Cardiac septum (tissue), 1 donor: ENCODE data around the gene PHF13. TPM values are rescaled to one million over a fixed set of nuclear protein-coding genes. Genes with fewer than 3 reads are reported as not detected.
"Not testable (repeated sequence)": the region's sequence is repeated elsewhere in the genome, so short reads cannot be mapped to it uniquely, and the experiment has no call there.

Experiments used
- DNase-seq: peaks from one replicate; pipeline ENCODE4 v3.0.0-alpha.2; 2020; ENCODE audit warnings: low spot score
- intact Hi-C: fragments of 100-400 bp; cut with DNase I; formaldehyde crosslinking; loops from one replicate; pipeline ENCODE4 v1.14.0; 2022
- total RNA-seq: library from RNA; stranded (reverse); fragmentation: NEBNext Ultra II Directional; extraction: Animal tissue kit (Norgen Biotek cat#: 25700); gene quantifications from one replicate; pipeline ENCODE4 v1.2.1, GENCODE V29; 2021
- donor health status: DM: no; HTN: no; CAD: no.

The PHF13 gene
- total RNA-seq, 1 donor from 2014 or later, result 9.3 TPM

- not testable (repeated sequence) for DNase-seq
- intact Hi-C loops, result loop anchor here (2.0 kb wide), 1 partner anchor 25 kb away; the partner anchor contains the start of gene THAP3
These were observed 13.5 kb upstream of the PHF13 start for GRCh38 chr1:6599991-6600390.

DNA sequence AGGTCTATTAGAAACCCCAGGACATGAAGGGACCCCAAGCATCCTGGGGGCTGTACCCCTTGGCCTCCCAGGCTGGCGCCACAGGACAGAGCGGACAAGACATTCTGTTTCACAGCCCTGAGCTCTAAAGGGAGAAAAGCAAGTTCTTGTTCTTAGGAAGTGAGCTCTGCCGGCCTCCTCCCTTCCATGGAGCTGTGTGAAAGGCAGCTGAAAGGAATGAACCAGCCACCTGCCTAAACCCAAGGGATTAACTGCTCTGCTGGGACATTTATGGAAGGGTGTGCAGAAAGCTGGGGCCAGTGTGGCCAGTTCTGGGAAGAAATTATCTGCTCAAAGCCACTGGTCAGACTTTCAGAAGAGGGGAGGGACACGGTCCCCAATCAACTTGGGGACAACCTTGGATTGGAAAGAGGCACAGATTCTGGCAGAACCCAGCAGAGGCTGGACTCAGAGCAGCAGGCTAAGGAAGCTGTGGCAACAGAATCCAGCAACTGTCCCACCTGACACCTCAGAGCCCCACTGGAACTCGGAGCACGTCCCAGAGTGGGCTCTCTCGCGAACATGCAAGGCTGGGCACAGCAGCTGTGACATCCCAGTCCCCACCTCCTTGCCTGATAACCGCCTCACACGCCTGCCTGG lies 13.0 kb upstream of the PHF13 start:
- intact Hi-C loops, result loop anchor here (2.0 kb wide), 1 partner anchor 24 kb away; the partner anchor contains the start of gene THAP3
- no peak for DNase-seq

GRCh38 chr1:6601049-6601922 lies 12.2 kb upstream of the PHF13 start:
- DNase-seq, result peak; percentile 94
- intact Hi-C loops, result loop anchor here (2.0 kb wide), 1 partner anchor 24 kb away; the partner anchor contains the start of gene THAP3

GRCh38 chr1:6601923-6602668 lies 11.4 kb upstream of the PHF13 start:
- intact Hi-C loops, result loop anchor here (2.0 kb wide), 1 partner anchor 23 kb away; the partner anchor contains the start of gene THAP3
- peak; percentile 80 for DNase-seq

DNA sequence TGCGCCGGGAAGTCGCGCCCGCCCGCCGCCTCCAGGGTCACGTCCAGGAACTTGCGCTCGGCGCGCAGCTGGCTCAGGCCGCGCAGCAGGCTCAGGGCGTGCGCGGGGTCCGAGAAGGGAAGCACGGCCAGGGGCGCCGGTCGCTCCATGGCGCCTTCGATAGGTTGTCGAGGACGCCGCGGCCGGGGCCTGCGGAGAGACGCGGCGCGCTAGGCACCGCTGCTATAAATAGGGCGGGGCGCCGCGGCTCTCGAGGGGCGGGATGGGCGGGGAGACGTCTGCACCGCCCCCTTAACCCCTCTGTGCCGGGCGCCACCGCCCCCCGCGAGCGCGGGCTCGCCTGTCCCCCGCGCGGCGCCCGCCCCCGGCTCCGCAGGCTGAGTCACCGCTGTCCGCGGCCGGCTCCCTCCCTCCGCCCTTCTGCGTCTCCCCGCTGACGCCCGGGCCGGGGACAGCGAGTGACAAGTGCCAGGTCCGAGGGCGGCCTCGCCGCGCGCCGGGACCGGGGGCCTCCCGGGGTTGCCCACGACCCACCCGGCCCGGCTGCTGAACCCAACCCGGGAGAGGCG lies 10.8 kb upstream of the PHF13 start, which contains the start of gene KLHL21:
KLHL21 (minus strand) TSS at position 201 of the 569 bp plus-strand sequence; CDS start at position 149, 52 bp downstream.
- peak; percentile 95 for DNase-seq
- intact Hi-C loops, result loop anchor here (1.0 kb wide), 1 partner anchor 11 kb away; the partner anchor contains the start of gene PHF13

DNA sequence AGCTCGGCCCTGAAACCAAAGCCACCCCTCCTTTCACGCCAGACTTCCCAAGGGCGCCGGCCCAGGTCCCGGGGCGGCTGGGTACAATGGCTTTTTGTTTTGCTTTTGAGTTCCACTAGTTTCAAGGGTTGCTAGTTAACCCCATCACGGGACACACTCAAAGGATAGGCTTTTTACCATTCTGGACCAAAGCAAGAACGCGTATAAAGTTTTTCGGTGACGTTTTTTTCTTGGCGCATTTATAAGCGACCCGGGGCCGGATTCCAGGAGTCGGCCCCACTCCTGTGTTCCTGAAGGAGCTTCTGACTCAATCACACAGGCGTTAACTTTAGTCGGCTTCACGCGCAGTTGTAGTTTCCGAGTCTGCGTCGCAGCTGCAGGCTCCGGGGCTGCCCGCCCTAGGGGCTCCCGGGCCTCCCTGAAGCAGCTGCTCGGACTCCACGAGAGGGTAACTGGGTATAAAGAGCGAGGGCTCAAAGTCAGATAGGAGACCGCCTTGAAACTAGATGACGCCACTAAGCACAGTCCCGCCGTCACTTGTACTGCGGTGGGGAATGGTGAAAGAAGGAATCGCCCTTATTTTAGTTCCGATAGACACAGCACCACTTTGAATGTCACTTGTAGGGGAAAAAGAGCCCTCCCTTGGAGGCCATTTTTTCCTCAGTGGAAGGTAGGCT lies 10.2 kb upstream of the PHF13 start:
- no peak for DNase-seq
- intact Hi-C loops, result loop anchor here (1.0 kb wide), 1 partner anchor 10 kb away; the partner anchor contains the start of gene PHF13

GRCh38 chr1:6603915-6604558 lies 9.5 kb upstream of the PHF13 start:
- DNase-seq, result peak; percentile 89
- intact Hi-C loops, result loop anchor here (1.0 kb wide), 1 partner anchor 9 kb away; the partner anchor contains the start of gene PHF13

- no peak for DNase-seq
- intact Hi-C loops, result loop anchor here (1.0 to 10.0 kb wide), 2 partner anchors 10 to 172 kb away; partner anchors contain the start of gene CAMTA1
These were observed 730 bp upstream of the PHF13 start for GRCh38 chr1:6612641-6613360.

DNA sequence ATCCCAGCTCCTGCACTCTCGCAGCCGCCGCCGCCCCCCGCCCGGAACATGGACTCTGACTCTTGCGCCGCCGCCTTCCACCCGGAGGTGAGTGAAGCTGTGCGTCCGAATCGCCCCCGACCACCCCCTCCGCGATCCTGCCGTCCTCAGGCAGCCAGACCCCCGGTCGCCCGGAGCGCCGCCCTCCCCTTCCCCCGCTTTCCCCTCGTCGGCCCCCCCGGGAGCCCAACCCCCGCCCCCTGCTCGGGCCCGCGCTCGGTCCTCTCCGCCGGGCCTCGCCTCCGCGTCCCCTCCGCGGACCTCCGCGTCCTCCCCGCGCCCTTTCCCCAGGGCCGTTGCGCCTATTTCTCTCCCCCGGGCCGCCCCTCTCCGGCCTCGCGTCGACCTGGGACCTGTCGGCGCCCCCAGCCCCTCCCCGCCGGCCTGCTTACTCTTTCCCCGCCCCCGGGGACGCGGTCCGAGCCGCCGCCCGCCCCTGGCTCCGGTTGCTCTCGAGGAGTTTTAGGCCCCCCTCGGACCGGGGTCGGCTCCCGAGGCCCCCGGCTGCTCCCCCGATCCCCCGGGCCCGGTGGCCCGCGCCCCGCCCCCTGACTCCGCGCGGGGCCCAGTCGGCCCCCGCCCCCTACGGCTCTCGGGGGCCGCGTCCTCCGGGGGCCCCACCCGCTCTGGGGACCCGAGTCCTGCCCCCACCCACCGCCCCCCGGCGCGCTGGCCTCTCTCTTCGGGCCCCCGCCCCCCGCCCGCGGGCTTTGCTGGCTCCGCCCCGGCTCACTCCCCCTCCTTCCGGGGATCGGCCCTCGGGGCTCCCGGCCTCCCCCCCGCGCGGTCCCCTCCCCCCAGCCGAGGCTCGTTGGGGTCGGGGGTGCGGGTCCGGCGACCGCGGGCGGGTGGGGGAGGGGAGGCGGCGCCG lies 743 bp downstream of the PHF13 start:
- DNase-seq, result peak; percentile 82
- intact Hi-C loops, result loop anchor here (10.0 kb wide), 1 partner anchor 171 kb away; the partner anchor contains the start of gene CAMTA1

DNA sequence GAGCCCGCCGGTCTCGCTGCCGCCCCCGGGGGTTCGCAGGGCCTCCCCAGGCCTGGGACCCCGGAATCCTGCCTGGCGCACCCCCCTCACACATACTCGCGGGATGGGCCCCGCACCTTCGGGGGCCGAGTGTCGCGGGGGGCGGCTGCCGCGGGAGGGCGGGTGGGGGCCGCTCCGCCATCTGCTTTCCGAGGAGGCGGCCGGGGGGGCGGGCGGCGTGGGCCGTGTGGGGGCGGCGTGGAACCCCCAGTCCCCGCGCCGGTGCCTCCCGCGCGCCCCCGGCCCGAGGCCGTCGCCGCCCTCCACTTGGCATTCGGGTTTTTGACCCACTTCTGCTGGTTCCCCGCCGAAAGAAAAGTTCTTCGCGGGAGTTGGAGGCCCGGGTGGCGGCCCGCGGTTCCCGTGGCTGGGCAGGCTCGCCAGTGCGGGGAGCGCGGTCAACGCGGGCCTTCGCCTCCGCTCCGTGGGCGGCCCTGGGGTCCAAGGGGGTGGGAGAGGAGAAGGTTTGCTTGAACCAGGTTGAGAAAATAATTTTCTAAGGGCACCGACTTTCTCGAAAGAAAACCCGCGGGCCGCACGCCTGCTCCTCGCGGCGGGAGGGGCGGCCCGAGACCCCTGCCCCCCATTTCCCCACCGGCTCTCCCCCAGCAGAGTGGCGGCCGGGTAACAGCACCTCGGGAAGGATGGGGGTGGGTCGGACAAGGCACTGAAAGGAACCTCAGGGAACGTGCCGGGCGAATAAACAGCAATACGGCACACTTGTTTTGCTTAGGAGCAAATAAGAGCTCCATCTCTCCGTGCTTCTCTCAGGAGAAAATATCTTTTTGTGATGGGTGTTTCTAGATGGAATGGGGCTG lies 1.6 kb downstream of the PHF13 start:
- no peak for DNase-seq
- intact Hi-C loops, result loop anchor here (1.0 to 10.0 kb wide), 2 partner anchors 34 to 170 kb away; partner anchors contain the start of gene CAMTA1

DNA sequence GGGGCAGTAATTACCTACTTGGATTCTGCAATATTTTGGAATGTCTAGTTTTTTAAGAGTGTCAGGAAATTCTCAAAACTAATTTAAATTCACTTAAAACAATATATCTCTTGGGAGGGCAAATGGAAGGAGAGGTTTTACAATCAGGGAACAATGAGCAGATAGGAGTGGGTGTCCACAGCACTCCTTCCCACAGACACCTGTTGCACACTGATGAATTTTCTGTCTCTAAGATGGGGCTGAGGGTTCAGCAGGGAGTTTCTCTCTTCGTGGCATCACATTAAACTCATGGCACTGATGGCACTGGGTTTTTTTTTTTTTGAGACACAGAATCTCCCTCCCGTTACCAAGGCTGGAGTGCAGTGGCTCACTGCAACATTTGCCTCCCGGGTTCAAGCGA lies 5.5 kb downstream of the PHF13 start:
- intact Hi-C loops, result loop anchor here (10.0 kb wide), 1 partner anchor 166 kb away; the partner anchor contains the start of gene CAMTA1
- no peak for DNase-seq

GRCh38 chr1:6621429-6622391 lies 8.2 kb downstream of the PHF13 start:
- no peak for DNase-seq
- intact Hi-C loops, result no loop called here

DNA sequence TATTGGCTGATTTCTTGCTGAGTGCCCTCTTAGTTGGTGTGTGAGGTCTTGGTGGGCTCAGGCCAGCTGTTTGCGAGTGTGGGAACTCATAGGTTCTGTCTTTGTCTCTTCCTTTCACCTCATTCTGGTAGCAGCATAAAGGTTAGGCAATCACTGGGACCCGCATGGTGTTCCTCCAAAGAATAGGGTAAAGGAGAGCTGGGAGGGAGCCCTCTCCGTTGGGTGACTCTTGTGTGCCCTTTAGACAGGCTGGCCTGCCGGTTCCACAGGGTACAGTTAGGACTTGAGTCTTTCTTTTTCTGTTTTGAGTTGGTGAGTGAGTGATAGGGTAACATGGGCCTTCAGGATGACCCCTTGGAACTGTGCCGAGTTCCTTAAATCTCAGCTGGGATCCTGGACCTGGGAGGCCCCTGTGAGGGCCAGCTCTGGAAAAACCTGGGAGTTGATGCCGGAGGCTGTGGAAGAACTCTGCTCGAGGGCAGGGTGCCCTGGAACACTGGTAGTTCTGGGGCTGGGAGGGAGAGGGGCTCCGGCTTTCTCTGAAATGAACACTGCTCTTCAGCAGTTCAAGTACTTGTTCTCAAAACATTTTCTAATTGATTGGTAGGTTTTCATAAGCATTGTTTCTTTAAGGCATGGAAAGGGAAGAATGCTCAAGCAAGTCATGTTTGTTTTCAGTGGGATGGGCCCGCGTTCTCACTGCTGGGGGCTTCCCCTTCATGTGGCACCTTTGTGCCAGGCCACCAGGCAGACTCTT lies 9.0 kb downstream of the PHF13 start:
- intact Hi-C loops, result no loop called here
- no peak for DNase-seq
